ENCODE results near the gene TRAF3.

Gene TRAF3

GRCh38 chr14:102949062-102949800 is 172.0 kb downstream of the TRAF3 start:
- H3K4me3 ChIP-seq (ENCODE audit: low read depth, low read length) = no peak overlapping the region
- DNase-seq (ENCODE audit: low read depth) = no peak
- TF ChIP-seq, protein P1, sequence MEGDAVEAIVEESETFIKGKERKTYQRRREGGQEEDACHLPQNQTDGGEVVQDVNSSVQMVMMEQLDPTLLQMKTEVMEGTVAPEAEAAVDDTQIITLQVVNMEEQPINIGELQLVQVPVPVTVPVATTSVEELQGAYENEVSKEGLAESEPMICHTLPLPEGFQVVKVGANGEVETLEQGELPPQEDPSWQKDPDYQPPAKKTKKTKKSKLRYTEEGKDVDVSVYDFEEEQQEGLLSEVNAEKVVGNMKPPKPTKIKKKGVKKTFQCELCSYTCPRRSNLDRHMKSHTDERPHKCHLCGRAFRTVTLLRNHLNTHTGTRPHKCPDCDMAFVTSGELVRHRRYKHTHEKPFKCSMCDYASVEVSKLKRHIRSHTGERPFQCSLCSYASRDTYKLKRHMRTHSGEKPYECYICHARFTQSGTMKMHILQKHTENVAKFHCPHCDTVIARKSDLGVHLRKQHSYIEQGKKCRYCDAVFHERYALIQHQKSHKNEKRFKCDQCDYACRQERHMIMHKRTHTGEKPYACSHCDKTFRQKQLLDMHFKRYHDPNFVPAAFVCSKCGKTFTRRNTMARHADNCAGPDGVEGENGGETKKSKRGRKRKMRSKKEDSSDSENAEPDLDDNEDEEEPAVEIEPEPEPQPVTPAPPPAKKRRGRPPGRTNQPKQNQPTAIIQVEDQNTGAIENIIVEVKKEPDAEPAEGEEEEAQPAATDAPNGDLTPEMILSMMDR (conservative IDR thresholded peaks at IDR 0.05; ENCODE audit: low read depth, low read length) = no peak

GRCh38 chr14:102949801-102950451 is 172.7 kb downstream of the TRAF3 start:
- no peak overlapping the region for H3K4me3 ChIP-seq (ENCODE audit: low read depth, low read length)
- TF ChIP-seq, protein P1 (conservative IDR thresholded peaks at IDR 0.05; ENCODE audit: low read depth, low read length) = no peak
- no peak for DNase-seq (ENCODE audit: low read depth)

DNA sequence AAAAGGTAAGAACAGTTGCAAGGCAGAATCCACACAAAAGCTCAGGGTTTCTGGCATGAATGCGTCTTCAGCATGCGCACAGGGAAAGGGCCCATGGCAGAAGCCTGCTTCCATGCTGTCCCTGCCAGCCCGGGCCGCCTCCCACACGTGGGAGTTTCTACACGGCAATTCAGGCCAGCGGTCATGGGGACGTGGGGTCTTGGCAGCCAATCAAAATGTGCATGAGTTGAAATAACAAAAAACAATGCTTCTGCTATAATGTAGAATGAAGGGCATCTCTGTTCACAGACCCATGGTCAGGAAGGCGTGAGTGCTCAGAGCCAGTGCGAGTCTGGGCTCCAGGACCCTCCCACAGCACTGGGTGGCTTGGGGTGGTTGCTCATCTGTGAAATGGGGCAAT is 173.8 kb downstream of the TRAF3 start:
- peak; percentile 19 for DNase-seq (ENCODE audit: low read depth)
- TF ChIP-seq, protein P1 (conservative IDR thresholded peaks at IDR 0.05; ENCODE audit: low read depth, low read length) = no peak
- no peak overlapping the region for H3K4me3 ChIP-seq (ENCODE audit: low read depth, low read length)

- no peak overlapping the region for H3K4me3 ChIP-seq (ENCODE audit: low read depth, low read length)
- TF ChIP-seq, protein P1 (conservative IDR thresholded peaks at IDR 0.05; ENCODE audit: low read depth, low read length) = no peak
- peak; percentile 93 for DNase-seq (ENCODE audit: low read depth)
Observed at GRCh38 chr14:102951799-102952198, 174.6 kb downstream of the TRAF3 start.

DNA sequence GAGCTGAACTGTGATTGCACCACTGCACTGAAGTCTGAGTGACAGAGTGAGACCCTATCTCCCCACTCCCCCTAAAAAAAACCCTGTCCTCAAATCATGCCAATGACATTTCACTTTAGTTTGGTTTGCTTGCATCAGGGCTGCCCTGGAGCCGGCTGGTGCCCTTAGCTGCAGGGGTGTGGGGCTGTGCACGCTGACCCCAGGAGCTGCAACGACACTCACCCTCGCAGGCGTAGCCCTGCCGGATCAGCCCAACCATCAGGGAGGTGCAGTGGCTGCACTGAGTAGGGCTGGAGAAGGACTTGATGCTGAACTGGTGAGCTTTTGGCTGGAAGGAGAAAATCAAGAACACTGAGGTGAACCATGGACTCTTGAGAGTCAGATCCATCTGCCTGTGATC is 175.0 kb downstream of the TRAF3 start:
- DNase-seq (ENCODE audit: low read depth) = no peak
- no peak overlapping the region for H3K4me3 ChIP-seq (ENCODE audit: low read depth, low read length)
- TF ChIP-seq, protein P1 (conservative IDR thresholded peaks at IDR 0.05; ENCODE audit: low read depth, low read length) = no peak

DNA sequence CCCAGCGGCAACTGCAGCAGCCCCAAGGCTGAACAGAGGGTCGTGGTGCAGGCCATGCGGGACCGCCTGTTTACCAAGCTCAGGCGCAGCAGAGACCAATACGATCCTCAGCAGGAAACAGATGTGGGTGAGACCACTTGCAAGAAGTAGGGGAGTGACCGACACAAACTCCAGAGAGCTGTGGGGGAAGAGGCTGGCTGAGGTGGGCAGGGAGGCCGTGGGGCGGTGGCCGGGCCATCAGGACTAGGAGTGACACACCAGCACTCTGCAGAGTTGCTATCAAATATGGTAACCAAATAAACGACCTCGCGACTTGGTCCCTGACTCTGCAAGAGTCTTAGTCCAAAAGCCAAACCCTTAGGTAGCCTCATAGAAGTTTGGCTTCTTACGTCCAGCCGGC is 175.9 kb downstream of the TRAF3 start:
- TF ChIP-seq, protein P1 (conservative IDR thresholded peaks at IDR 0.05; ENCODE audit: low read depth, low read length) = no peak
- DNase-seq (ENCODE audit: low read depth) = no peak
- no peak overlapping the region for H3K4me3 ChIP-seq (ENCODE audit: low read depth, low read length)
